Astrocyte (in vitro differentiated cells and primary cell): ENCODE results near the gene HAPLN1.

Experiments used
- CTCF ChIP-seq: IDR thresholded peaks from 2 replicates; pipeline ENCODE4 v1.5.1; 2011; ENCODE audit warnings: low read depth, mild to moderate bottlenecking, inconsistent platforms, low read length, moderate library complexity; ENCODE audit not compliant: insufficient read depth
- EZH2 ChIP-seq: IDR thresholded peaks from 2 replicates; pipeline ENCODE4 v1.6.1; 2012; ENCODE audit warnings: mild to moderate bottlenecking, low read length, inconsistent platforms; ENCODE audit not compliant: insufficient read depth

GRCh38 chr5:83644301-83644700 lies 76.4 kb downstream of the HAPLN1 start:
- no peak for TF ChIP-seq EZH2
- no peak for TF ChIP-seq CTCF
